Epithelial cell of proximal tubule (primary cell): ENCODE data around the gene PRCP. TPM values are rescaled to one million over a fixed set of nuclear protein-coding genes. Genes with fewer than 3 reads are reported as not detected.
"Not testable (repeated sequence)": the region's sequence is repeated elsewhere in the genome, so short reads cannot be mapped to it uniquely, and the experiment has no call there.

Experiments used
- DNase-seq: peaks from one replicate; pipeline ENCODE4 v3.0.0-alpha.2; 2011; ENCODE audit warnings: low read depth
- H3K4me3 ChIP-seq: 2 replicates; pipeline ENCODE4 v1.5.1; 2011; ENCODE audit warnings: low read depth, mild to moderate bottlenecking, low read length
- CTCF ChIP-seq: conservative IDR thresholded peaks from 2 replicates; pipeline ENCODE4 v1.5.1; 2012; ENCODE audit warnings: low read depth, mild to moderate bottlenecking, low read length
- total RNA-seq: library from RNA; depleted of rRNA; stranded (reverse); fragments of >200 nt; gene quantifications from 2 replicates; pipeline ENCODE4 v1.2.3, GENCODE V29; 2015

The PRCP gene
- total RNA-seq = 22.2 and 30.9 TPM in 2 replicates

- peak within 1 kb of the TSS; percentile 84 for H3K4me3 ChIP-seq
- peak; percentile 47 for DNase-seq
- TF ChIP-seq CTCF = no peak
Observed at GRCh38 chr11:82900277-82901164, at the start of gene PRCP. PRCP (minus strand) TSS chr11:82900430; CDS start chr11:82900402, 28 bp downstream.

- no peak overlapping the region for H3K4me3 ChIP-seq
- no peak for DNase-seq
- no peak for TF ChIP-seq CTCF
Observed at GRCh38 chr11:82949352-82949751, 49.1 kb upstream of the PRCP start.

- TF ChIP-seq CTCF = no peak
- H3K4me3 ChIP-seq = no peak overlapping the region
- no peak for DNase-seq
Observed at GRCh38 chr11:82945682-82946081, 45.5 kb upstream of the PRCP start.

GRCh38 chr11:82945041-82945440 lies 44.8 kb upstream of the PRCP start:
- not testable (repeated sequence) for H3K4me3 ChIP-seq, DNase-seq

GRCh38 chr11:82944198-82944597 lies 44.0 kb upstream of the PRCP start:
- DNase-seq = no peak
- no peak for TF ChIP-seq CTCF
- H3K4me3 ChIP-seq = no peak overlapping the region

GRCh38 chr11:82943430-82943829 lies 43.2 kb upstream of the PRCP start:
- not testable (repeated sequence) for DNase-seq, H3K4me3 ChIP-seq

GRCh38 chr11:82942376-82942775 lies 42.1 kb upstream of the PRCP start:
- TF ChIP-seq CTCF = no peak
- no peak overlapping the region for H3K4me3 ChIP-seq
- no peak for DNase-seq

GRCh38 chr11:82939456-82939855 lies 39.2 kb upstream of the PRCP start:
- DNase-seq = no peak

More at GRCh38 chr11:82939456-82939855, 39.2 kb upstream of the PRCP start:
- H3K4me3 ChIP-seq = no peak overlapping the region
- TF ChIP-seq CTCF = no peak
